GM18517 (cell line): ENCODE data around the gene PPIF.

Experiments
- ATAC-seq: cut with Tn5 transposase; IDR thresholded peaks from one replicate; pipeline ENCODE4 v1.9.1; 2021; ENCODE audit warnings: mild to moderate bottlenecking, moderate library complexity; ENCODE audit not compliant: unreplicated experiment

The PPIF gene

DNA sequence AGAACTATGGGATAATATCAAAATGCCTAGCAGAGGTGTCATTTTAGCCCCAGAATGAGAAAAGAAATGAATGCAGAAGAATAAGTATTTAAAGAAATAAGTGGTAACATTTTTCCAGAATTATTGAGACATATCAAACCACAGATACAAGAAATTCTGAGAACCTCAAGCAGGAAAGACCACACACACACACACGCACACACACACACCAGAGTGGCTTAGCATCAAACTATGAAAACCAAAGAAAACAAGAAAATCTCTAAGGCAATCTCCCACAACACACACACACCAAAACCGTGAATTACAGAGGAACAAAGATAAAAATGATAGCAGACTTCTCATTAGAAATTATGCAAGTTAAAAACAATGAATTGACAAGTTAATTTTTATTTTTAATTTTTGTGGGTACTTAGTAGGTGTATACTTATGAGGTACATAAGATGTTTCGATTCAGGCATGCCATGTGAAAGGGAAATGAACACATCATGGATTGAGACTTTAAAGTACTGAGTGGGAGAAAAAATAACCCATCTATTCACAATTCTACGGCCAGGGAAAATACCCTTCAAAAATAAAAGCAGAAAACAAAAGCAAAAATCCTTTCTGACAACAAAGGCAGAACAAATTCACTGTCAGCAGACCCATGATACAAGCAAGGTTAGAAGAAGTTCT is 14.6 kb downstream of the PPIF start:
- no peak for ATAC-seq

- ATAC-seq = no peak
These were observed 20.3 kb downstream of the PPIF start for GRCh38 chr10:79367426-79368189.

DNA sequence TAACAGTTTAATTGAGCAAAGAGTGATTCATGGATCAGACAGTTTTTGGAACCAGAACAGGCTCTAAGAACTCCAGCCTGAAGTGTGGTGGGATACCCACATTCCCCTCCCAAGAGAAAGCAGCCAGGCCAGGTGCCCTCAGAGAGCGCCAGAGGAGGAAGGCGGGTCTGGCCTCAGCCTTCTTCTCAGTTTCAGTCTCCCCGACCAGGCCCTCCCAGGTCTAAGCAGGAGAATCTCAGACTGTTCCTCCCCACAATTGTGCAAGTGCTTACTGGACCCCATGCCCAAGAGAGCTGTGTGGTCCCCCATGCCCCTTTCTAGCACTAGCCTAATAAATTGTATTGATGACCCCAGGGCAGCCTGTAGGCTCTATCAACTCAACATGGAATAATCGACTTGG is 25.6 kb downstream of the PPIF start:
- no peak for ATAC-seq

- ATAC-seq = no peak
These were observed 27.3 kb downstream of the PPIF start for GRCh38 chr10:79374312-79375191.

GRCh38 chr10:79375321-79376077 is 28.2 kb downstream of the PPIF start:
- no peak for ATAC-seq

GRCh38 chr10:79376078-79376628 is 28.9 kb downstream of the PPIF start:
- ATAC-seq = no peak

- no peak for ATAC-seq
These were observed 29.7 kb downstream of the PPIF start for GRCh38 chr10:79376751-79377556.

DNA sequence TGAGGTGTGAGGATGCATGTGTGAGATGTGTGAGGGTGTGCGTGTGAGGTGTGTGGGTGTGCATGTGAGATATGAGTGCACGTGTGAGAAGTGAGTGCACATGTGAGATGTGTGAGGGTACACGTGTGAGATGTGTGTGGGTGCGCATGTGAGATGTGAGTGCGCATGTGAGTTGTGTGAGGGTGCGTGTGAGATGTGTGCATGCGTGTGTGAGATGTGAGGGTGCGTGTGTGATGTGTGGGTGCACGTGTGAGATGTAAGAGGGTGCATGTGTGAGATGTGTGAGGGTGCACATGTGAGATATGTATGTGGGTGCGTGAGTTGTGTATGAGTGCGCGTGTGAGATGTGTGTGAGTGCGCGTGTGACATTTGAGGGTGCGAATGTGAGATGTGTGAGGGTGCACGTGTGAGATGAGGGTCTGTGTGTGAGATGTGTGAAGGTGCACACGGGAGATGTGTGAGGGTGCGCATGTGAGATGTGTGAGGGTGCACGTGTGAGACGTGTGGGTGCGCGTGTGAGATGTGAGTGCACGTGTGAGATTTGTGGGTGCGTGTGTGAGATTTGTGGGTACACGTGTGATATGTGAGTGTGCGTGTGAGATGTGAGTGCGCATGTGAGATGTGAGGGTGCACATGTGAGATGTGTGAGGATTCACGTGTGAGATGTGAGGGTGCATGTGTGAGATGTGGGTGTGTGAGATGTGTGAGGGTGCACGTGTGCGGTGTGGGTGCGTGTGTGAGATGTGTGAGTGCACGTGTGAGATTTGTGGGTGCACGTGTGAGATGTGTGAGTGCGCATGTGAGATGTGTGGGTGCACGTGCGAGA is 30.5 kb downstream of the PPIF start:
- ATAC-seq = no peak

GRCh38 chr10:79378383-79378646 is 31.0 kb downstream of the PPIF start:
- no peak for ATAC-seq

DNA sequence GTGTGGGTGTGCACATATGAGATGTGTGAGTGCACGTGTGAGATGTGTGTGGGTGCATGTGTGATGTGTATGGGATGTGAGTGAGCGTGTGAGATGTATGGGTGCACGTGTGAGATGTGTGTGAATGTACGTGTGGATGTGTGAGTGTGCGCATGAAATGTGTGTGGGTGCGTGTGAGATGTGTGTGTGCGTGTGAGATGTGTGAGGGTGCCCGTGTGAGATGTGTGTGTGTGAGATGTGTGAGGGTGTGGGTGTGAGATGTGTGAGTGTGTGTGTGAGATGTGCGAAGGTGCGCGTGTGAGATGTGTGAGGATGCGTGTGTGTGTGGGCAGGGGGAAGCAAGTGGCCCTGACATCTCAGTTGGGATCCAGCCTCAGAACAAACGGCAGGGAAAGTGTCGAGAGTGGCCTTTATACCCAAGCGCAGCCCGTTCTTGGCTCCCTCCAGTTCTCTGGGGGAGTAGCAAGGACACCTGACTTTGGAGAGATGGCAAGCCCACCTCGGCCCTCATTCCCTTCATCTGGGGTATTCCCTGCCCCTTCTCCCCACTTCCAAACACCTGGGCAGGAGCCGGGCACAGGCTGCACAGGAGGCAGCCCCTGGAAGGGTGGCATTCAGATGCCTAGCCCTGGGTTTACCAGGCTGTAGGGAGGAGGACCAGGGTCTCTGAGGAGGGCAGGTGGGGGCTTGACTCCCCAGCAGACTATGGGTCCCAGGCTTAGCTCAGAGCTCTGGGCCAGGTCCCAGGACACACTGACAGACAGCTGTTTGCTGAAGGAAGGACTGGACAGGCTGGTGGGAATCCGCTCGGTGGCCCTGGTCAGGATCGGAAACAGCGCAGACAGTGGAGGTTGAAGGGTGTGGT is 31.6 kb downstream of the PPIF start:
- ATAC-seq = no peak

- no peak for ATAC-seq
These were observed 32.3 kb downstream of the PPIF start for GRCh38 chr10:79379512-79380124.

DNA sequence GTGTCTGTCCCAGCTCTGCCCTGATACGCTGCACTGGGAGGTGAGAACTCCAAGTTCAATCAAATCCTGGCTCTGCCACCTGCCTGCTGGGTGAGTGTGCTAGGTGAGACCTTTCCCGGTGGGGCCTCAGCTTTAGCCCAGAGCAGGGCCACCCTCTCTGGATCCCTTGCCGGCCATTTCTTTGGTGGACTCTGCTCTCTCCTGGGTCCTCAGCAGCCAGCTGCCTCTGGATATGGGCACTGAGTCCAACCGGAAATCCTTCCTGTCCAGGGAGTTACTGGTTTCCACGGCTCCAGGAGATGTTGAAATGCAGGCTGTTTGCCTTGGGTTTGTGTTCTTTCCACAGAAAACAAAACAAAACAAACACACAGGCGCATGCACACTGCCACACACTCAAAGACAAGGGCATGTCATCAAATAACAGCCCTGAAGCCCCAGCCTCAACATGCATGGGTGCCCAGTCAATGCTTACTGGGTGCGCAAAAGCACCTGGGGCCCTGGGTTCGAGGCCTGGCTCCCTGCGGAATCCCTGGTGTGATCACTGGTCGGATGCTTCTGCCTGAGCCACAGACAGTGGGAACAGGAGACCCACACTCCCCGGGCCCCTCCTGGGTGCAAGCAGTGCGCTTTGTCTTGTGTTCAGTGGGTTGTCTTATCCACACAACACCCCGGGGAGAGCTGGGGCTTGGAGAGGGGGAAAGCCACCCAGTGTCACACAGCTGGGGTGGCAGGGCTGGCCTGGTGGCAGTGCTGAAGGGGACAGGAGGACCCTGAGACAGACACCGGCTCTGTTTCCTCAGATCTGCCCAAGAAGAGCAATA is 33.1 kb downstream of the PPIF start:
- ATAC-seq = no peak

DNA sequence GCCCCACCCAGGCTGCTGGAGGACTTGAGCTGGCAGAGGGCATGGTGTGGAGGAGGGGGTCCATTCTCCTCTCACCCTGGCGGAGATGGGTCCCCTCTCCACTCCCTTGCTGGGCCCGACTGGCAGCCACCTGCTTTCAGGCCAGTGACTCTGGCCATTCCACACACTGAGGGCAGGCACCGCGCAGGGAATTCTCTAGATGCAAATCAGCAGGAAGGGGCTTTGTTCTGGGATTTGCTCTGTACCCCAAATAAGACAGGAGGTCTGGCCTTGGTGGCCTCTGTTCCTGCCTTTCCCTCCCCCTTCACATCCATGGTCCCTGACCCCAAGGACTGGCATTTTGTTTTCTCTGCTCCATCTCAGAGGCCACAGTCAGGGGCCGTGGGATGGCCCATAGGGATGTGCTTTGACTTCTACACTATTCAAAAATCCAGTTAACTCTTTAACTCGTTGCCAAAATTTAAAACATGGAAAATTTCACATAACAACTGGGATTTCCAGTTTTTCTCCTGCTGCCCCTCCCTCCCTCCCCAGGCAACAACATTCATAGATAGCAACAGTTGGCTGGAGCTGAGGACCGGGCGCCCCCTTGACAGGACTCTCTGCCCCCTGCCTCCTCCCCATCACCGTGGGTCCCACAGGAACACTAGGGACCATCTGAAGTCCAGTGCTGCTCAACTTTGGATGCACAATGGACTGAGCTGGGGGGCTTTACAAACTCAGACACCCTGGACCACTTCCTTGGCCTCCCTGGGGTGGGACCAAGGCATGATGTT is 33.9 kb downstream of the PPIF start:
- ATAC-seq = no peak

DNA sequence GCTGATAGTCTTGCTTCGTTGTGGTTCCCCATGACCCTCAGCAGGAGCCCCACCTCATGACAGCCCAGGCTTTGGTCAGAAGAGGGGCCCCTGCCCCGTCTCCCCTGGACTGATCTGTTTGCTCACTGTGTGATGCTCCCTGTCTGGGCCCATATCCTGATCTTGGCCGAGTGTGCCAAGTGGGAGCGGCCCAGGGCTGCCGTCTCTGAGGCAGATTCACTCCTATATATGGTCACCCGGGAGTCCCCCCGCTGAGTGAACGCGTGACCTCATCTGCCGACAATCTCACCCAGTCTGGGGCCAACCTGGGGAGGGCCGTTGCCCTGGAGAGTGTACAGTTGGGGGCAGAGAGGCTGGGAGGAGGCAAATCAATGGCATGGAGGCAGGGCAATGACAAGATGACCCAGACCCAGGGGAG is 34.5 kb downstream of the PPIF start:
- no peak for ATAC-seq

- ATAC-seq = no peak
These were observed 35.2 kb downstream of the PPIF start for GRCh38 chr10:79382491-79382941.

- ATAC-seq = no peak
These were observed 36.8 kb downstream of the PPIF start for GRCh38 chr10:79383974-79384606.
